Testis (tissue), 2 donors: ENCODE data around the gene KCNK5.

ENCODE experiments used
- POLR2A ChIP-seq: fragments of 450-650 bp; IDR thresholded peaks from one replicate; pipeline ENCODE4 v1.6.1; 2017; ENCODE audit warnings: antibody characterized with exemption, mild to moderate bottlenecking, moderate library complexity
- TF ChIP-seq, protein P1 (sequence below), 3 experiments: fragments of 450-650 bp in 2 of 3; fragments of 200-600 bp in 1 of 3; sonication (generic) in 1 of 3; IDR thresholded peaks; one replicate each; pipeline ENCODE4 v1.5.1; 2016 to 2019; ENCODE audit warnings: antibody characterized with exemption in 3 of 3, mild to moderate bottlenecking in 2 of 3, moderate library complexity in 1 of 3

DNA sequence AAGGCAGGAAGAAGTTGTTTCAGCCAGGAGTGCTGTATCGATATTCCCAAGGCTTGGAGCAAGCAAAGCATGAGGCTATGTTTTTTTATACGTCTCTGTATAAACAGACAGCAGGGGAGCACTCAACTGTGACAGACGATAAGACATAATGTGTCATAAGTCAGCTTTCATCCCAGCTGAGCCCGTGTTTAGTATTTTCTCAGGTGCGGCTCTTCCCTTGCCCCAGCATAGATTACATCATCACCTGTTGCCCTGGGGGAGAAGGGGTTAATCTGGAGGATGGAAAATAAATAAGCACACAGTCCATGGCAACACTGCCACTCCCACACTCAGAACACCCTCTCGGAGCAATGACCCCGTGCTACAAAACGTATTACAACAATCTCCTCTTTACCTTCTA is 22.1 kb upstream of the KCNK5 start:
- TF ChIP-seq, protein P1, sequence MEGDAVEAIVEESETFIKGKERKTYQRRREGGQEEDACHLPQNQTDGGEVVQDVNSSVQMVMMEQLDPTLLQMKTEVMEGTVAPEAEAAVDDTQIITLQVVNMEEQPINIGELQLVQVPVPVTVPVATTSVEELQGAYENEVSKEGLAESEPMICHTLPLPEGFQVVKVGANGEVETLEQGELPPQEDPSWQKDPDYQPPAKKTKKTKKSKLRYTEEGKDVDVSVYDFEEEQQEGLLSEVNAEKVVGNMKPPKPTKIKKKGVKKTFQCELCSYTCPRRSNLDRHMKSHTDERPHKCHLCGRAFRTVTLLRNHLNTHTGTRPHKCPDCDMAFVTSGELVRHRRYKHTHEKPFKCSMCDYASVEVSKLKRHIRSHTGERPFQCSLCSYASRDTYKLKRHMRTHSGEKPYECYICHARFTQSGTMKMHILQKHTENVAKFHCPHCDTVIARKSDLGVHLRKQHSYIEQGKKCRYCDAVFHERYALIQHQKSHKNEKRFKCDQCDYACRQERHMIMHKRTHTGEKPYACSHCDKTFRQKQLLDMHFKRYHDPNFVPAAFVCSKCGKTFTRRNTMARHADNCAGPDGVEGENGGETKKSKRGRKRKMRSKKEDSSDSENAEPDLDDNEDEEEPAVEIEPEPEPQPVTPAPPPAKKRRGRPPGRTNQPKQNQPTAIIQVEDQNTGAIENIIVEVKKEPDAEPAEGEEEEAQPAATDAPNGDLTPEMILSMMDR (IDR thresholded peaks at IDR 0.05), result no peak
- no peak for TF ChIP-seq POLR2A
